NT2/D1 (cell line): ENCODE data around the gene C5AR2.
A peak's percentile ranks its signal among the peaks of the same experiment; 100 is the strongest.
"Not testable (repeated sequence)": the region's sequence is repeated elsewhere in the genome, so short reads cannot be mapped to it uniquely, and the experiment has no call there.

Experiments used
- DNase-seq: peaks from one replicate; pipeline ENCODE4 v3.0.0-alpha.2; 2011; ENCODE audit warnings: low read depth, low spot score
- H3K27me3 ChIP-seq: 2 replicates; pipeline ENCODE4 v1.6.0; 2011; ENCODE audit warnings: mild to moderate bottlenecking; ENCODE audit not compliant: insufficient read length, insufficient read depth
- H3K36me3 ChIP-seq: 2 replicates; pipeline ENCODE4 v1.6.1; 2011; ENCODE audit warnings: mild to moderate bottlenecking, low read length, mixed read lengths; ENCODE audit not compliant: insufficient read depth, insufficient read length
- H3K4me1 ChIP-seq: 2 replicates; pipeline ENCODE4 v1.5.1; 2011; ENCODE audit not compliant: insufficient read depth, insufficient read length
- H3K4me3 ChIP-seq: 2 replicates; pipeline ENCODE4 v1.5.1; 2011; ENCODE audit warnings: low read depth; ENCODE audit not compliant: insufficient read length
- H3K9ac ChIP-seq: 2 replicates; pipeline ENCODE4 v1.6.0; 2011; ENCODE audit warnings: low read depth; ENCODE audit not compliant: insufficient read length
- H3K9me3 ChIP-seq: 2 replicates; pipeline ENCODE4 v1.5.1; 2011; ENCODE audit warnings: mild to moderate bottlenecking, low read length; ENCODE audit not compliant: insufficient read depth
- SUZ12 ChIP-seq: IDR thresholded peaks from 2 replicates; pipeline ENCODE4 v1.6.1; 2011; ENCODE audit not compliant: insufficient read length, insufficient read depth; ENCODE audit errors: extremely low read depth
- YY1 ChIP-seq: IDR thresholded peaks from 2 replicates; pipeline ENCODE4 v1.6.1; 2011; ENCODE audit not compliant: insufficient read length, insufficient read depth
- ZNF274 ChIP-seq: IDR thresholded peaks from 2 replicates; pipeline ENCODE4 v1.6.1; 2011; ENCODE audit warnings: mild to moderate bottlenecking, low read depth, low read length

The C5AR2 gene

GRCh38 chr19:47352095-47352494 is 20.1 kb downstream of the C5AR2 start:
- no peak overlapping the region for H3K4me3 ChIP-seq
- no peak for DNase-seq
- H3K9ac ChIP-seq = no peak overlapping the region

GRCh38 chr19:47353307-47353712 is 21.3 kb downstream of the C5AR2 start:
- H3K9me3 ChIP-seq = peaks cover 26% of the 10 kb centered on the region; the same call in 1 of the 2 replicates
- no peaks in the 10 kb centered on the region for H3K27me3 ChIP-seq
- H3K9ac ChIP-seq = no peak overlapping the region
- no peak overlapping the region for H3K4me3 ChIP-seq
- no peak for DNase-seq
- H3K4me1 ChIP-seq = no peaks in the 10 kb centered on the region
- H3K36me3 ChIP-seq = peaks cover 67% of the 10 kb centered on the region
- TF ChIP-seq YY1 (no peak), SUZ12 (no peak), ZNF274 (no peak)

More at GRCh38 chr19:47352095-47352494, 20.1 kb downstream of the C5AR2 start:
- Histone ChIP-seq H3K9me3 (peaks cover 30% of the 10 kb centered on the region; the same call in 1 of the 2 replicates), H3K4me1 (no peaks in the 10 kb centered on the region), H3K36me3 (peaks cover 55% of the 10 kb centered on the region), H3K27me3 (no peaks in the 10 kb centered on the region)
- TF ChIP-seq SUZ12 (no peak), ZNF274 (no peak), YY1 (no peak)

- no peak for DNase-seq
- Histone ChIP-seq H3K9ac (no peak overlapping the region), H3K4me1 (no peaks in the 10 kb centered on the region), H3K36me3 (peaks cover 89% of the 10 kb centered on the region), H3K27me3 (no peaks in the 10 kb centered on the region), H3K9me3 (no peaks in the 10 kb centered on the region), H3K4me3 (no peak overlapping the region)
- TF ChIP-seq YY1 (no peak), SUZ12 (no peak), ZNF274 (no peak)
These were observed 24.9 kb downstream of the C5AR2 start for GRCh38 chr19:47356900-47357299.

GRCh38 chr19:47357788-47358680 is 26.1 kb downstream of the C5AR2 start:
- no peaks in the 10 kb centered on the region for H3K9me3 ChIP-seq
- no peak for DNase-seq
- H3K4me3 ChIP-seq = no peak overlapping the region
- no peak overlapping the region for H3K9ac ChIP-seq
- TF ChIP-seq SUZ12 = no peak
- no peak for TF ChIP-seq ZNF274
- no peak for TF ChIP-seq YY1
- no peaks in the 10 kb centered on the region for H3K27me3 ChIP-seq
- no peaks in the 10 kb centered on the region for H3K4me1 ChIP-seq
- peaks cover 87% of the 10 kb centered on the region for H3K36me3 ChIP-seq

- Histone ChIP-seq H3K9ac (no peak overlapping the region), H3K27me3 (no peaks in the 10 kb centered on the region), H3K4me1 (no peaks in the 10 kb centered on the region), H3K9me3 (no peaks in the 10 kb centered on the region), H3K36me3 (peaks cover 87% of the 10 kb centered on the region), H3K4me3 (no peak overlapping the region)
- TF ChIP-seq SUZ12 (no peak), ZNF274 (no peak), YY1 (no peak)
- no peak for DNase-seq
These were observed 27.0 kb downstream of the C5AR2 start for GRCh38 chr19:47358936-47359335.

GRCh38 chr19:47362321-47362720 is 30.3 kb downstream of the C5AR2 start:
- no peak for TF ChIP-seq SUZ12
- TF ChIP-seq YY1 = no peak
- no peak for TF ChIP-seq ZNF274
- no peaks in the 10 kb centered on the region for H3K4me1 ChIP-seq
- no peak for DNase-seq
- H3K27me3 ChIP-seq = no peaks in the 10 kb centered on the region
- H3K9me3 ChIP-seq = no peaks in the 10 kb centered on the region
- no peak overlapping the region for H3K9ac ChIP-seq
- peaks cover 81% of the 10 kb centered on the region for H3K36me3 ChIP-seq
- H3K4me3 ChIP-seq = no peak overlapping the region

GRCh38 chr19:47363758-47364531 is 32.0 kb downstream of the C5AR2 start:
- no peaks in the 10 kb centered on the region for H3K4me1 ChIP-seq
- no peaks in the 10 kb centered on the region for H3K27me3 ChIP-seq
- H3K9ac ChIP-seq = no peak overlapping the region
- TF ChIP-seq ZNF274 (no peak), YY1 (no peak), SUZ12 (no peak)
- H3K9me3 ChIP-seq = no peaks in the 10 kb centered on the region
- H3K4me3 ChIP-seq = no peak overlapping the region
- H3K36me3 ChIP-seq = peaks cover 66% of the 10 kb centered on the region
- peak; percentile 18 for DNase-seq

GRCh38 chr19:47365455-47365854 is 33.5 kb downstream of the C5AR2 start:
- not testable (repeated sequence) for H3K9ac ChIP-seq, H3K27me3 ChIP-seq, DNase-seq, H3K4me1 ChIP-seq, H3K9me3 ChIP-seq, H3K4me3 ChIP-seq
- H3K36me3 ChIP-seq = peaks cover 66% of the 10 kb centered on the region
